IMR-90 (cell line): ENCODE results near the gene OTOGL.

Experiments
- CEBPB ChIP-seq: IDR thresholded peaks from 2 replicates; pipeline ENCODE4 v1.6.1; 2012; ENCODE audit warnings: low read depth, low read length, improper control_type of control experiment
- CHD1 ChIP-seq: IDR thresholded peaks from 2 replicates; pipeline ENCODE4 v1.6.1; 2012; ENCODE audit warnings: low read depth, low read length, improper control_type of control experiment
- CTCF ChIP-seq: conservative IDR thresholded peaks from 2 replicates; pipeline ENCODE4 v1.5.1; 2012; ENCODE audit warnings: mild to moderate bottlenecking, low read depth, low read length, improper control_type of control experiment
- ELK1 ChIP-seq: fragments of 150-350 bp; IDR thresholded peaks from 2 replicates; pipeline ENCODE4 v1.6.1; 2016; ENCODE audit warnings: low read depth, mild to moderate bottlenecking, low read length, moderate library complexity, borderline replicate concordance
- FOS ChIP-seq: fragments of 150-350 bp; IDR thresholded peaks from 2 replicates; pipeline ENCODE4 v1.6.1; 2016; ENCODE audit warnings: low read depth, low read length
- MAFK ChIP-seq: IDR thresholded peaks from 2 replicates; pipeline ENCODE4 v1.6.1; 2012; ENCODE audit warnings: low read depth, low read length, improper control_type of control experiment
- MAZ ChIP-seq: IDR thresholded peaks from 2 replicates; pipeline ENCODE4 v1.6.1; 2012; ENCODE audit warnings: low read depth, mild to moderate bottlenecking, low read length, improper control_type of control experiment, moderate library complexity, borderline replicate concordance
- POLR2A ChIP-seq: IDR thresholded peaks from 2 replicates; pipeline ENCODE4 v1.6.1; 2012; ENCODE audit warnings: mild to moderate bottlenecking, low read depth, low read length
- RAD21 ChIP-seq: IDR thresholded peaks from 2 replicates; pipeline ENCODE4 v1.6.1; 2012; ENCODE audit warnings: low read length, improper control_type of control experiment
- RCOR1 ChIP-seq: IDR thresholded peaks from 2 replicates; pipeline ENCODE4 v1.6.1; 2012; ENCODE audit warnings: mild to moderate bottlenecking, low read length, improper control_type of control experiment; ENCODE audit not compliant: insufficient replicate concordance
- RFX5 ChIP-seq: IDR thresholded peaks from 2 replicates; pipeline ENCODE4 v1.8.0; 2012; ENCODE audit warnings: low read depth, mild to moderate bottlenecking, low read length, moderate library complexity
- USF2 ChIP-seq: fragments of 150-350 bp; IDR thresholded peaks from 2 replicates; pipeline ENCODE4 v1.6.1; 2017; ENCODE audit warnings: mild to moderate bottlenecking, antibody characterized with exemption, low read length, low read depth

- TF ChIP-seq CTCF = no peak
- no peak for TF ChIP-seq MAZ
- no peak for TF ChIP-seq POLR2A
- TF ChIP-seq RFX5 = no peak
- TF ChIP-seq RCOR1 = no peak
- no peak for TF ChIP-seq CEBPB
- TF ChIP-seq ELK1 = no peak
- TF ChIP-seq RAD21 = no peak
- TF ChIP-seq USF2 = no peak
- TF ChIP-seq CHD1 = no peak
- no peak for TF ChIP-seq FOS
- no peak for TF ChIP-seq MAFK
These were observed 113.8 kb downstream of the OTOGL start for GRCh38 chr12:80212938-80213645.
